Stimulated activated CD8-positive, alpha-beta memory T cell treated with anti-CD3 and anti-CD28 coated beads, Interleukin-4, amount 100 ng/mL, for 1 hour (primary cell): ENCODE measurements around the gene ASXL1.
"Not testable (repeated sequence)": the region's sequence is repeated elsewhere in the genome, so short reads cannot be mapped to it uniquely, and the experiment has no call there.

ENCODE experiments used
- DNase-seq, 2 donors: peaks; one replicate each; pipeline ENCODE4 v3.0.0-alpha.2; 2020; ENCODE audit warnings: low read depth in 2 of 2, low spot score in 1 of 2

The ASXL1 gene

DNA sequence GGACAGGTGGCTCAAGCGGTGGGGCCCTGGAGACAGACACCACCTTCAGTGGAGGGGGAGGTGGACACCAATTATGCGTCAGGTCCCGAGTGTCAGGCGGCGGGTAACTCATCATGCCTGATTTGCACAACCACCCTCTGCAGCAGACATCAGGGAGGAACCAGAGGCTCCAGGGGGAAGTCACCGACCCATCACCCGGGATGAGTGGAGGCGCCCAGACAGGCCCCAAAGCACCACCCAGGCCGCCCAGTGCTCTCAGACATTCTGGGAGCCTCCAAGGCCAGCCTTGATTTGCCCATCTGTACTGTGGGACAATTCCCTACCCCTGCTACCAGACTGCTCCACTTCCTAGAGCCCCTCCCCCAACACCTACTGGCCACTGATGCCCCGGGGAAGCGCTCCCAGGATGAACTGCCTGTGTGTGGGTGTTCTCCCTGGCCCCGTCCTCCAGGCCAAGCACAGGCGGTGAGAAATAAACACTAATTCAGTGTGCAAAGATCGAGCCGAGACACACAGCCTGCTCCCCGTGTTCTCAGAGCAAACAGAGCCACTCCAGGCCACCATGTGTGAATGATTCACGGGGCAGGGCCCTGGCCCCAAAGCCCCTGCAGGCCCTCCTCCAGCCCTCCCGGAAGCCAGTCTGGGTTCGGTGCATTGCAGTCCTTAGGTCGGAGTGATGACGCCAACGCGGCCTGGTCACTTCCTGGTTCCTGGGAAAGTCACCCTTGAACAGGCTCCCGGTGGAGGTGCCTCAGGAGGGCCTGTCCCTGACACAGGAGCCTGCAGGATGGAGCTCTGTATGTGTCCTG, 107.2 kb downstream of the ASXL1 start:
- no peak for DNase-seq

DNA sequence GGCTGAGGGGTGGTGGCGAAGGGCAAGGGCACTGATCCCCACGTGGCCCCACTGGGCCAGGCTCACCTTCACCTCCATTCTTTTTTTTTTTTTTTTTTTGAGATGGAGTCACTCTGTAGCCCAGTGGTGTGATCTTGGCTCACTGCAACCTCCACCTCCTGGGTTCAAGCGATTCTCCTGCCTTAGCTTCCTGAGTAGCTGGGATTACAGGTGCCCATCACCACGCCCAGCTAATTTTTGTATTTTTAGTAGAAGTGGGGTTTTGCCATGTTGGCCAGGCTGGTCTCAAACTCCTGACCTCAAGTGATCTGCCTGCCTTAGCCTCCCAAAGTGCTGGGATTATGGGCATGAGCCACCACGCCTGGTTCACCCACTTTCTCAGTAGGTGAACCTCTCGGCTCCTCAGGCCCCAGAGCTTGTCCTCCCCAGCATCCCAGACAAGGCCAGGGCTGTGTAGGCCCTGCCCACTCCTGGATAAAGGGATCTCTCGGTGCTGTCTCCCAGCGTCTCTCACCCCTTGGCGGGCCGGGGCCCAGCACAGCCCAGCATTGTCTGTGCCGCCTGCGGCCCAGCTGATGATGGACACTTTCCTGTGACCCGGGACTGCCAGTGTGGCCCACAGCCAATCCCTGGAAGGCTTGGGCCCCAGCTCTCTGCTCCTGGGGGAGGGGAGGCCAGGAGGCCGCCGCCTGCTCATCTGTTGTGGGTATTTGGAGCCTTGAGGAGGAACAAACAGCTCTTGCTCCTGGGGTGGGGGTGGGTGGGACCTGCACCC, 108.0 kb downstream of the ASXL1 start:
- DNase-seq, result not testable (repeated sequence)

GRCh38 chr20:32466739-32467505, 108.8 kb downstream of the ASXL1 start:
- no peak for DNase-seq

GRCh38 chr20:32467506-32468312, 109.6 kb downstream of the ASXL1 start:
- DNase-seq, result no peak

DNA sequence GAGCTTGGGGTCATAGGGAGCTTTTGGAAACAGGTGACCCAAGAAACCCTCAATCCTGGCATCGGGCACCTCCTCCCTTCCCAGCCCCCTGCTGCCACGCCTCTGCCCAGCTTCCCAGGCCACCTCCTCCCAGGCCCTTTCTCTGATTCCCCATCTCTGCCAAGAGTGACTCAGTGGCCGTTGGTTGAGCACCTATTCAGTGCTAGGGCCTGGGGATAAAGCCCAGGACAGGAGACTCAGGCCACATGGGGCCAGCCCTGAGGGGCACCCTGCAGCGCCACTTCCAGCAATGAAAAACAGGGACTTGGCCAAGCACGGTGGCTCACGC, 110.1 kb downstream of the ASXL1 start:
- DNase-seq, result no peak

DNA sequence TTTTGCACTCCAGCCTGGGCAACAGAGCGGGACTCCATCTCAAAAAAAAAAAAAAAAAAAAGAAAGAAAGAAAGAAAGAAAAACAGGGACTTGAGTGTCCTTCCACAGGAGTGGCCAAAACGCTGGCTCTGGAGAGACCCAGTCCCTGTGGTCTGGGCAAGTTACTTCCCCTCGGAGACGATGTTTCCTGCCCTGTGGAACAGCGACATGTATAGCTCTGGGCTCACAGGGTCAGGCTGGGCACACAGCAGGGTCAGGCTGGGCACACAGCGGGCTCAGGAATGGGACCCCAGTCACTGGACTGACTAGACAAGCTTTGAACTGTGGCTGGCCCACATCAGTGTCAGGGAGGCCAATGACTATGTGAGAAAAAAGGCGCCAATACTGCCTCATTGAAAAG, 110.7 kb downstream of the ASXL1 start:
- DNase-seq, result no peak

DNA sequence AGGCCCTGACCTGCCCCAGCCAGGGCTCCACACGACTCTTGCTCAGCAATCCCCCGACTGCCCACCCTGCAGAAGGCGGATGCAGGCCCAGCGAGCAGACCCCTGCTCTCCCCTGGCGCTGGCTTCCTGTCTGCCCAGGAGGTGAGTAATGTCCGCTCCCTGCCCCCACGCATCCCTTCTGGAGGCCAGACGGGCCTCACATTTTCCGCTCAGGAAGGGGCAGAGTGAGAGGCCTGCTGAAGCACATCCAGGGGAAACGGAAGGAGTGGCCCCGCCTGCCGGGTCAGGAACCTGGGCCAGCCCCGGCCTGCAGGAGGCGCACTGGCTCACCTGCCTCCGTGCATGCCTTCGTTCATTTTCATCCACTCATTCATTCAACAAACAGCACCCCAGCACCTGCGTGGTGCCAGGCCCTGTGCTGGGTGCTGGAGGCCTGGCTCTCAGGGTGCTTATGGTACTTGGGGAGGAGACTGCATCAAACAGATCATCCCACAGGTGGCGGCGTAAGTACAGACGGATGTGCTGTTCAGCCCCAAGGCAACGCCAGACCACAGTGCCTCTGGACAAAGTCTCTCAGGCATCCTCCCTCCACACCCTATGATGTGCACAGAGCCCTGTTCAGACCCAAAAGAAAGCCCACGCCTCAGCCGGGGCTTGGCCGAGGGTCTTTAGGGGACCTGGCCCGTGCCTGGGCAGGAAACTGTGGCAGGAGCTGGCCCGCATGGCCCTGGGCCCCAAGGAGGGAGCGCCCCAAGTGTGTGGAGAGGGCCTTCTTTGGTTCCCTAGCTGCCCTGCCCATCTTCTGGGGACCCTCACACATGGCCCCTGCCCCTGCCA, 112.1 kb downstream of the ASXL1 start:
- DNase-seq, result no peak

GRCh38 chr20:32470940-32471339, 112.8 kb downstream of the ASXL1 start:
- no peak for DNase-seq

DNA sequence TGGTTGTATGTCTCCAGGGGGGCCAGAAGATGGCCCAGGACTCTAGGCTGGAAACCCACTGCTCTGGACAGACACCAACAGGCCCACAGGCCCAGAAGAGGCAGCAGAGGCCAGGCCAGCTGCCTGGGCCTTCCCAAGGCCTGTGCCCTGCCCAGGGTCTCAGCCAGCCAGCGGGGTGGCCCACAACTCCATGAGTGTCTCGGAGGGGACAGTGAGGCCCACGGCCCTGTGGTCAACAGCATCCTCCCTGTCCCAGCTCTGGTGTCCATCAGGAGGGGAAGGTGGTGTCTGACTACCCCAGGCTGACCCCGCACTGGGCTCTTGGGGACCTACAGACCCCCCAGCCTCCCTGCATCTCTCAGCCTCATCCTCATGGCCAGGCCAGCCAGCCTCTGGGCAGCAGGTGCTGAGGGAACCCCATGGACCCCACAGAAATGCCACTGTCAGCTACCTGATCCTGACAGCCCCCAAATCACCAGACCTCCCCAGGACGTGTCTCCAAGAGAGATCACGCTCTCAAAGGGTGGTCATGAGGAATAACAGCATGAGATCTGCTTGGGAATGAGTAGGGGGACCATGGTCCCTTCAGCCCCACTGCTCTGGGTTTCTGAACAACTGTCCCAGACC, 114.6 kb downstream of the ASXL1 start:
- no peak for DNase-seq

DNA sequence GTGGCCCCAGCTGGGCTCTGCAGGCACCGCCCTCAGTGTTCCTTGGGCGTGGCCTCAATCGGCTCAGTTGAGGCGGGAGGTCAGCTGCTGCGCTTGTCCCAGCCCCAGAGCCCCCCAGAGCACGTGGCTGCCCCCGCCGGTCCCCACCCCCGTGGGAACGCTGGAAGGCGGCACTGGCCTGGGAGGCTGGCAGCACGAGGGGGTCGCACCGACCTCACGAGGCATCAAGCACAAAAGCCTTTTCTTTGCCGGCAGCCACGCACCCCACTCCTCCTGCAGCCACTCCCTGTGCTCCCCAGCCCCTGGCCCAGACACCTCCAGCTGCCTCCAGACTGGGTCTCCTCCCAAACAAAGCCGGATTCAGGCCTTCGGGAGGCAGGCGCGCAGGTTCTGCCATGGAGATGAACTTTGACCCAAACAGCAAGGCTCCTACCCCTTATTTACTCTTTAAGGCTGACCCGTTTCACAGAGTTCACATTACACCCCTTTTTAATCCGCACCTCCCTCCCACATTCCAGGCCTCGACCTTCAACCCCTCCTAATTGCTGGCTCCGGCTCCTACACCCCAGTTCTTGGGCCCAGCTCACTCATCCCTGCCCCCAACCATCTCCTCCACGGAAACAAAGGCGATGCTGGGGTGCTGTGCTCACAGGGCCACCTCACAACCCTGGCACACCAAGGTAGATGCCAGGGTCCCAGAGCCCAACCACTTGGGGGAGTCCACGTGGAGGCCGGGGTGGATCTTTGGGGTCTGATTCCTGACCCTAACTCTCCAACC, 115.3 kb downstream of the ASXL1 start:
- no peak for DNase-seq

DNA sequence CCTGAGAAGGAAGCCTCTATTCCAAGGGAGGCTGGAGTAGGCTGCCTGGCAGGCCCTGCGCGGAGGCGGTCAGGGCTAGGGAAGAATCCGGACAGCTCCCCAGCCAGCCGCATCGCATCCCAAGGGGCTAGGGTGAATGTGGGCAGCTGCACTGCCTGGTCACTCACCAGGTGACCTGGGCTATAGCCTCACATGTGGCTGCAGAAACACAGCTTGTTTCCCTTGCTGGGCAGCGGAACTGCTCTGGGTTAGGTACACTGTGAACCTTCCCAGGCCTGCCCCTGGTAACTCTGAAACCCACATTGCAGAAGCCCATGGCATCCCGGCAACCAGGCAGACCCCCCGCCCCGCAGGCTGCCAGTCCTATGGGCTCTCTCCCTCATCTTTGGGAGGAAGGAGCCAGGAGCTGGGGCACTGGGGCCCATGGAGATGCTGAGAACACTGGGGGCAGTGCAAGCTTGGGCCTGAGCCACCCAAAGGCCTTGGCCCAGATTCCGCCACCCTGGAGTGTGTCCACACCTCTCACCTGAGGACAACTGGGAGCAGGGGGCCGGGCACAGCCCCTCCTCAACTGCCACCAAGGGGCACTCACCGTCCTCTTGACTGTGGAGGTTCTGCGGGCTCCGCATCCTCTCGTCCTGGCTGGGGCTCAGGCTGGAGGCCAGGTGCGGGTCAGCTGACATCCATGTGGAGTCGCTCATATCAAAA, 116.0 kb downstream of the ASXL1 start:
- no peak for DNase-seq

DNA sequence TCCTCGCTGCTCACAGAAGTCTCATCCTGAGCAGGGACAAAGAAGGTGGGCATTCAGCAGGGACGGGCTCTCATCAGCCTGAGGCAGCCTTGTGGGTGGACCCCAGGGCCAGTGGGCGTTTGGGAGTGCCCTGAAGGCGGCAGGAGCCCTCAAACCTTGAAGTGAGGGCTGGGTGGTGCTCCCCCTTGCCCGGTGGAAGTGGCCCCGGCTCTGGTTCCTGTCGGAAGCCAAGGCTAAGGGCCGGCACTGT, 116.5 kb downstream of the ASXL1 start:
- no peak for DNase-seq

DNA sequence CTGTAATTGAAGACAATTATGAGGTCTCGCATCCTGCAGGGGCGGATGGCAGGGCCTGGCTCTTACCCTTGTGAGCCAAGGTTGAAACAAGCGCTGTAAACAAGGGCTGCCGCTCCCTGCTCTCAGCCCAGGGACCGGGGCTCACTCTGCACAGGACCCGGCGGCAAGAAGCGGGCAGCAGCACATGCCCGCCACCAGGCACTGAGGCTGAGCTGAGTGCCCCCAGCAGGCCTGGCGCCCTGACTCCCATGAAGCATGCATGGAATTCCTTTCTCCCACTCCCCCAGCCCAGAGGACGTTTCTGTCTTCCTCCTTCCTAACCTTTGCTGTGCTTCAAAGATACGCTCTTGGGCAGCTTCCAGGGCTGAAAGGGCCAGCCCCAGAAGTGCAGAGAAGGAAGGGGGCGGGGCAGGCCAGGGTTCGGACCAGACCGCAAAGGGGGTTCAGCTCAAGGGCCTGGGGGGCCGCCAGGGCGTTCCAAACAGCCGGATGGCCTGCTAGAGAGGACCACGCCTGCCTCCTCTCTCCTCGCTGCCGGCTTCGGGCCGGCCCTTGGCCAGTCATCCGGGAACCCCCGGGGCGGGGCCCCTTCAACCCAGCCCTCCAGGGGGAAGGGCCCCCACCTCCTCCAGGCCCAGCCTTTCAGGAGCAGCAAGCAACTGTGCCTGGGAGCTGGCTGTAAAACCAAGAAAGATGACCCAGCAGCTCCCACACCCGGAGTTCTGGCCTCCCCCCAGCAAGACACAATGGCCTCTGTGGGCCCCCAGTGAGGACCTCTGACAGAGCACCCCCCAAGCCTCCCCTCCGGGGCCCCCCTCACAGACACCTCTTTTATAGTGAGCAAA, 117.1 kb downstream of the ASXL1 start:
- no peak for DNase-seq

- DNase-seq, result no peak
These were observed 118.8 kb downstream of the ASXL1 start for GRCh38 chr20:32476684-32477593.

GRCh38 chr20:32477594-32478512, 119.7 kb downstream of the ASXL1 start:
- DNase-seq, result no peak

DNA sequence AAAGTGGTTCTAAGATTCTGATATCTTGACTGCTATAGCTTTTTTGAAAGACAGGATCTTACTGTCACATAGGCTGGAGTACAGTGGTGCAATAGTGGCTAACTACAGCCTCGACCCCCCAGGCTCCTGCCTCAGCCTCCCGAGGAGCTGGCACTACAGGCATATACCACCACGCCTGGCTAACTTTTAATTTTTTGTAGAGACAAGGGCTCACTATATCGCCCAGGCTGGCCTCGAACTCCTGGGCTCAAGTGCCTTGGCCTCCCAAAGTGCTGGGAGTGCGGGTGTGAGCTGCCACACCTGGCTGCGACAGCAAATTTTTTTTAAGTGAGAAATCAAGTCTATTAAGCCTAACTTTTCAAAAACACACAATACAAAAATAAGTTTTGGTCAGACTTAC, 120.4 kb downstream of the ASXL1 start:
- no peak for DNase-seq
